ENCODE results near the gene IGBP1.

DNA sequence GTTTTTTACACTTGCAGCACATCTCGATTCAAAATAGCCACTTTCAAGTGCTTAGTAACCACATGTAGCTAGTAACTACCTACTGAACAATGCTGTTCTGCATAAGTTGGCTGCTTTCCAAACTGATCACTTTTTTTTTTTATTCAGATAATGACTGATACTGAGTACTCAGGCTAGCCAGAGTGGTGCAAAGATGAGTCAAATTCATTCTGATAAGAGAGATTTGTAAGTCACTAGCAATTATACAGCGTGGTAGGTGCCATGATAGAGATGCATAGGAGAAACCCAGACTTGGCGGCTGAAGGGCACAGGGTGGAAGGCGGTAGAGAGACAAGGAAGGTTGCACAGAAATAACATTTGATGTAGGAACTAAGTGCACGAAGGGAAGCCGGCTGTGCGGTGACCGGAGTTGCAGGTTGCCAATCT, 357 bp upstream of the IGBP1 start:
- TF ChIP-seq, protein P1, sequence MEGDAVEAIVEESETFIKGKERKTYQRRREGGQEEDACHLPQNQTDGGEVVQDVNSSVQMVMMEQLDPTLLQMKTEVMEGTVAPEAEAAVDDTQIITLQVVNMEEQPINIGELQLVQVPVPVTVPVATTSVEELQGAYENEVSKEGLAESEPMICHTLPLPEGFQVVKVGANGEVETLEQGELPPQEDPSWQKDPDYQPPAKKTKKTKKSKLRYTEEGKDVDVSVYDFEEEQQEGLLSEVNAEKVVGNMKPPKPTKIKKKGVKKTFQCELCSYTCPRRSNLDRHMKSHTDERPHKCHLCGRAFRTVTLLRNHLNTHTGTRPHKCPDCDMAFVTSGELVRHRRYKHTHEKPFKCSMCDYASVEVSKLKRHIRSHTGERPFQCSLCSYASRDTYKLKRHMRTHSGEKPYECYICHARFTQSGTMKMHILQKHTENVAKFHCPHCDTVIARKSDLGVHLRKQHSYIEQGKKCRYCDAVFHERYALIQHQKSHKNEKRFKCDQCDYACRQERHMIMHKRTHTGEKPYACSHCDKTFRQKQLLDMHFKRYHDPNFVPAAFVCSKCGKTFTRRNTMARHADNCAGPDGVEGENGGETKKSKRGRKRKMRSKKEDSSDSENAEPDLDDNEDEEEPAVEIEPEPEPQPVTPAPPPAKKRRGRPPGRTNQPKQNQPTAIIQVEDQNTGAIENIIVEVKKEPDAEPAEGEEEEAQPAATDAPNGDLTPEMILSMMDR (IDR thresholded peaks at IDR 0.05), result no peak
- TF ChIP-seq POLR2A (IDR thresholded peaks at IDR 0.05), result no peak
